ENCODE measurements around the gene AGFG2. TPM values are rescaled to one million over a fixed set of nuclear protein-coding genes. Genes with fewer than 3 reads are reported as not detected.

Gene AGFG2
- polyA plus RNA-seq, 1 donor from 2014 or later = 7.3 TPM

- Mint-ChIP-seq H3K27ac (peak overlapping the region; percentile 47 to 78 (median 66)), H3K27me3 (no peaks in the 10 kb centered on the region), H3K4me3 (peak overlapping the region in 3 of 4 donors; percentile 38 to 82 (median 71)), H3K36me3 (no peaks in the 10 kb centered on the region), H3K4me1 (peaks cover 10 to 30% (median 25%) of the 10 kb centered on the region in 3 donors), H3K9me3 (no peaks in the 10 kb centered on the region)
These were observed 30.2 kb downstream of the AGFG2 start for GRCh38 chr7:100568896-100569844.

- Mint-ChIP-seq H3K4me1 (peaks cover 10 to 30% (median 25%) of the 10 kb centered on the region in 3 donors), H3K36me3 (peaks cover 4% of the 10 kb centered on the region), H3K27ac (peak overlapping the region in 1 of 3 donors; percentile 85), H3K4me3 (peak overlapping the region in 1 of 4 donors; percentile 60), H3K9me3 (no peaks in the 10 kb centered on the region), H3K27me3 (no peaks in the 10 kb centered on the region)
These were observed 32.2 kb downstream of the AGFG2 start for GRCh38 chr7:100570954-100571828.

- Mint-ChIP-seq H3K27ac (peak overlapping the region; percentile 67 to 85 (median 71)), H3K9me3 (no peaks in the 10 kb centered on the region), H3K27me3 (no peaks in the 10 kb centered on the region), H3K36me3 (peaks cover 4% of the 10 kb centered on the region), H3K4me3 (peak overlapping the region in 3 of 4 donors; percentile 23 to 60 (median 34)), H3K4me1 (peaks cover 10 to 30% (median 22%) of the 10 kb centered on the region in 3 donors)
These were observed 32.8 kb downstream of the AGFG2 start for GRCh38 chr7:100571829-100572116.

GRCh38 chr7:100572281-100572948, 33.4 kb downstream of the AGFG2 start:
- Mint-ChIP-seq H3K4me1 (peaks cover 10 to 24% (median 22%) of the 10 kb centered on the region in 3 donors), H3K4me3 (peak overlapping the region in 2 of 4 donors; percentile 54 to 60)

GRCh38 chr7:100572949-100573675, 34.1 kb downstream of the AGFG2 start:
- Mint-ChIP-seq H3K4me1 (peaks cover 10 to 17% (median 15%) of the 10 kb centered on the region in 3 donors), H3K36me3 (peaks cover 4% of the 10 kb centered on the region), H3K27me3 (no peaks in the 10 kb centered on the region), H3K9me3 (no peaks in the 10 kb centered on the region), H3K27ac (no peak overlapping the region), H3K4me3 (no peak overlapping the region)

More at GRCh38 chr7:100572281-100572948, 33.4 kb downstream of the AGFG2 start:
- no peaks in the 10 kb centered on the region for H3K27me3 Mint-ChIP-seq
- peaks cover 4% of the 10 kb centered on the region for H3K36me3 Mint-ChIP-seq
- no peaks in the 10 kb centered on the region for H3K9me3 Mint-ChIP-seq
- peak overlapping the region in 2 of 3 donors; percentile 67 to 85 for H3K27ac Mint-ChIP-seq

- no peaks in the 10 kb centered on the region for H3K27me3 Mint-ChIP-seq
- H3K9me3 Mint-ChIP-seq = no peaks in the 10 kb centered on the region
- no peak within 1 kb of the TSS for H3K27ac Mint-ChIP-seq
- H3K36me3 Mint-ChIP-seq = peaks cover 4% of the 10 kb centered on the region
- H3K4me3 Mint-ChIP-seq = peak within 1 kb of the TSS in 1 of 4 donors; percentile 51
- H3K4me1 Mint-ChIP-seq = peaks cover 10 to 13% (median 12%) of the 10 kb centered on the region in 3 donors
These were observed 34.8 kb downstream of the AGFG2 start, which contains the start of gene SAP25 for GRCh38 chr7:100573691-100574361. Gene SAP25 (minus strand): TSS chr7:100573900. CDS start chr7:100573742, 158 bp downstream.

GRCh38 chr7:100574362-100575205, 35.6 kb downstream of the AGFG2 start:
- no peak overlapping the region for H3K27ac Mint-ChIP-seq

GRCh38 chr7:100575206-100575631, 36.2 kb downstream of the AGFG2 start:
- Mint-ChIP-seq H3K4me1 (peaks cover 5 to 6% (median 6%) of the 10 kb centered on the region in 3 donors), H3K9me3 (no peaks in the 10 kb centered on the region), H3K4me3 (no peak overlapping the region), H3K36me3 (peaks cover 7% of the 10 kb centered on the region), H3K27ac (no peak overlapping the region), H3K27me3 (no peaks in the 10 kb centered on the region)

More at GRCh38 chr7:100574362-100575205, 35.6 kb downstream of the AGFG2 start:
- no peaks in the 10 kb centered on the region for H3K9me3 Mint-ChIP-seq
- peak overlapping the region in 1 of 4 donors; percentile 51 for H3K4me3 Mint-ChIP-seq
- H3K4me1 Mint-ChIP-seq = peaks cover 6% of the 10 kb centered on the region in 3 donors
- peaks cover 5% of the 10 kb centered on the region for H3K36me3 Mint-ChIP-seq
- H3K27me3 Mint-ChIP-seq = no peaks in the 10 kb centered on the region

GRCh38 chr7:100575746-100576383, 36.9 kb downstream of the AGFG2 start:
- no peak overlapping the region for H3K27ac Mint-ChIP-seq

GRCh38 chr7:100576384-100576993, 37.5 kb downstream of the AGFG2 start:
- Mint-ChIP-seq H3K36me3 (peaks cover 7% of the 10 kb centered on the region), H3K9me3 (no peaks in the 10 kb centered on the region), H3K4me1 (peaks cover 5 to 6% (median 5%) of the 10 kb centered on the region in 3 donors), H3K4me3 (no peak overlapping the region), H3K27ac (peak overlapping the region in 1 of 3 donors; percentile 63), H3K27me3 (no peaks in the 10 kb centered on the region)

More at GRCh38 chr7:100575746-100576383, 36.9 kb downstream of the AGFG2 start:
- Mint-ChIP-seq H3K36me3 (peaks cover 7% of the 10 kb centered on the region), H3K4me3 (no peak overlapping the region), H3K9me3 (no peaks in the 10 kb centered on the region), H3K27me3 (no peaks in the 10 kb centered on the region), H3K4me1 (peaks cover 5 to 6% (median 6%) of the 10 kb centered on the region in 3 donors)

GRCh38 chr7:100577103-100577502, 38.1 kb downstream of the AGFG2 start:
- Mint-ChIP-seq H3K27ac (no peak overlapping the region), H3K36me3 (peaks cover 7% of the 10 kb centered on the region), H3K27me3 (no peaks in the 10 kb centered on the region), H3K4me1 (peaks cover 0 to 2% (median under 1%) of the 10 kb centered on the region in 3 donors), H3K4me3 (no peak overlapping the region), H3K9me3 (no peaks in the 10 kb centered on the region)

GRCh38 chr7:100577507-100577906, 38.5 kb downstream of the AGFG2 start:
- Mint-ChIP-seq H3K27ac (no peak overlapping the region), H3K27me3 (no peaks in the 10 kb centered on the region)

More at GRCh38 chr7:100577507-100577906, 38.5 kb downstream of the AGFG2 start:
- Mint-ChIP-seq H3K4me3 (no peak overlapping the region), H3K36me3 (peaks cover 7% of the 10 kb centered on the region), H3K4me1 (peaks cover 0 to 2% (median 0%) of the 10 kb centered on the region in 3 donors), H3K9me3 (no peaks in the 10 kb centered on the region)

Data from IgD-negative memory B cell (primary cell).